GM12874 (cell line): ENCODE results near the gene PAEP.

Experiments
- CTCF ChIP-seq: IDR thresholded peaks from 2 replicates; pipeline ENCODE4 v1.5.1; 2011; ENCODE audit warnings: low read depth, mild to moderate bottlenecking, control low read depth, low read length, moderate library complexity; ENCODE audit not compliant: insufficient read depth

PAEP gene

GRCh38 chr9:135600296-135600817, 38.8 kb downstream of the PAEP start:
- TF ChIP-seq CTCF = no peak

DNA sequence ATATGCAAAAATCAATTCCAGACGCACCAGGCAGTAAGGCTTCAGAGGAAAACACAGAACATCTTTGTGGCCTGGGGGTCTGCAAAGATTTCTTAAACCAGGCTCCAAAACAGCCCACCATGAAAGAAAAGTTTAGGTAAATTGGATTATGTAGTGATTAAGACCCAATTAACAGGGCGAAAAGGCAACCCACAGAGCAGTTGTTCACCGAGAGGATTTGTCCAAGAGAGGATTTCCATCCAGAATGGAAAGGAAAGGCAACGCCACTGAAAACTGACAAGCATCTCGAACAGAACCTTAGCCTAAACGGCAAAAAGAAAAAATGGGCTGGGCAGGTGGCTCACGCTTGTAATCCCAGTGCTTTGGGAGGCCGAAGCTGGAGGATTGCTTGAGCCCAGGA, 40.4 kb downstream of the PAEP start:
- no peak for TF ChIP-seq CTCF

DNA sequence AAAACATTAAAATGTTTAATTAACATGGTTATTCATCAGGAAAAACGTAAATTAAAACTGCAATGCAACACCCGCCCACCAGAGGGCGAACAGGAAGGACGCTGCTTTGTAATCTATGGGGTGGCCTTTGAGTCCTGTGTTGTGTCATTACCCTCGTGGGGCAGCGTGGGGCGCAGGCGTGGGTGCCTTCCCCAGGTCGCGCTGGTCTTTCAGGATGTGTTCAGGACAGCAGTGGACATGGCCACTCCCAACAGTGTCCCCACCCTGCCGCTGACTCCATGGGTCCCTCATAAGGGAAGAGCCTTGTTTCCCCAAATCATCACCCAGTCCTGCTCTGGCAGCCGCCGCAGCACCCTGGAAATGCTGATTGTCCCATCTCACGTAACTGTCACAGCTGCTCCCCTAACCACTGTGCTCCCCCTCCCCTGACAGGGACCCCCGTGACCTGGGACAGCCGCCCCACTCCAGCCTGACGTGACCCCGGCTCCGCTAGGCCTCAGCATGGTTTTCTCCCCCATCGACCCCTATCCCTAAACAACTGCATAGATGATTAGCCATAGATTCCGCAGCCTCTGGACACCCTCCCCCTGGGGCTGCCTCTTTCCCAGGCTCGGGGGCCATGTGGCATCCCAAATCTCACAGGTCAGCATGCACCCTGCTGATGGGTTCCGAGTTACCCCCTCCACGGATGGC, 41.4 kb downstream of the PAEP start:
- peak; percentile 74 for TF ChIP-seq CTCF

DNA sequence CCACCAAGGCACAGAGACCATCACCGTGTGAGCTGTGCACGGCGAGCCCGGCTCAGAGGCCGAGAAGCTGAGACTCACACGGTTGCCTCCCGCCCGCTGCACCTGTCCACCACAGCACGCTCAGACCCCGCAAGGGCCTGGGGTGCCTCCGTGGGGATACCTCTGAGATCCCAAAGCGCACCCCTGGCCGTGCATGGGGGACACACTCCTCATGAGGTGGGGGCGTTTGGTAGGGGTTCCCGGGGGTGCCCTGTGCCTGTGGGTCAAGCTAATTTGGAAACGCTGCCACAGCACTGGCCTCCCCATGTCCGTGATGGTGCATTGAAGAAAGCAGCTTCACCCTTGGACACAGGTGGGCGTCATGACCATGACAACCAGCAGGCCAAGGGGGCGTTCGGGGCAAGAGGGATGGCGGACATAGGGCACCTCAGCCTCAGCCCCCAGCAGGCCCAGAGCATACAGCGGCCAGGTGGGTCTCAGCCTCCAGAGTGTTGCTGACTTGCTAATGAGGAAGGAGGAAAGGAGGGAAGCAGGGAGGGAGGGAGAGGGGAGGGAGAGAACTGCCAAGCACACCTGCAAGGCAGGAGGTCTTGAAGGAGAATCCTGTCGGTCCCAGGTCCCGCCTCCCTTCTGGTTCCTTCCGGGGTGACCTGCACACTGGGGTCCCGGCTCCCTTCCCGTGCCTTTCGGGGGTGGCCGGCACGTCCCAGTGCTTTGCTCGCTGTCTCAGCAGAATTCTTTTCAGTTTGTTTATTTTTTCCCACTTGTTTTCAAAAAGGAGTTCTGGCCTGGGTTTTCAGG, 43.1 kb downstream of the PAEP start:
- no peak for TF ChIP-seq CTCF

DNA sequence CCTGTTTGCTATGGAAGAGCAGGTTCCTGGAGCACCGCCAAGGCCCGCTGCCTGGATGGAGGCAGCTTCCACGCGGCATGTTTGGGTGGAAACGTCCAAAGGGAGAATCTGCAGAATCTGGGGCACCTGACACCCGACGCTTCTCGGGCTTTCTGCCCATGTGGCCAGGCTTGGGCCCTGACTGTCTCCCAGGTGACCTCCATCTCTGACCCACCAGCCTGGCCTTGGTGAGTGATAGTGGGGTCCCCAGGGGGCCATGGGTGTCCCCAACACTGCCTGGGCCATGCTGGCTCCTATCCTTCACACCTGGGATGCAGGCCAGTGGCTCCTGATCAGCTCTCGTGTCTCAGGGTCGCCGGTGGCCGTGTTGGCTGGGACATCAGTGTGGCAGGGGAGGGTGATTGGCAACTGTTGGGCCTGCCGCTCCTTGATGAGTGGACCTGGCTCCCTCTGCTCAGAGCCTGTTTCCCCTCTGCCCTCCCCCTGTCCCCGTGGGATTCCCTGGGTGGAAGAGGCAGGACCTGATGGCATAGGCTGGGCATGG, 43.8 kb downstream of the PAEP start:
- no peak for TF ChIP-seq CTCF

DNA sequence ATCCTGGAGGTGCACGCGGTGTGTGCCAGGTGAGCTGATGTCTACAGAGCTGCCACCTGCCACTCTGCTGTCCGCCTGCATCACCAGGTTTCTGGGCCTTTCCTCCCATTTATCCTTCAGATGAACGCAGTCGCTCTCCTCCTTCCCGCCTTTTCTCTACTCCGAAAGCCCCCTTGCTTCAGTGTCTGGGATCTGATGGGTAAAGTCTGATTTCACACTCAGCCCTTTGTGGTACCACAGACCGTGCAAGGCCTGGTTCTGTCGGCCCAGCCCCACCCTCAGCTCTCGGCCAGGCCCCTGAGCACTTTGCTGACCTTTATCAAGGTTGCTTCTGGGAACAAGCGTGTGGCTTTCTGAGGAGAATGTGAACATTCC, 45.3 kb downstream of the PAEP start:
- TF ChIP-seq CTCF = no peak
